Hepatocyte (in vitro differentiated cells): ENCODE data around the gene ALKBH7. TPM values are rescaled to one million over a fixed set of nuclear protein-coding genes. Genes with fewer than 3 reads are reported as not detected.

Experiments used
- DNase-seq: peaks from one replicate; pipeline ENCODE4 v3.0.0-alpha.2; 2016; ENCODE audit warnings: low spot score
- H2AFZ ChIP-seq: fragments of 200-600 bp; sonication (generic); 2 replicates; pipeline ENCODE4 v1.6.0; 2016; ENCODE audit warnings: antibody characterized with exemption, mild to moderate bottlenecking
- H3K27ac ChIP-seq: fragments of 200-600 bp; sonication (generic); 2 replicates; pipeline ENCODE4 v1.5.1; 2016; ENCODE audit warnings: mild to moderate bottlenecking
- H3K27me3 ChIP-seq: fragments of 200-600 bp; sonication (generic); 2 replicates; pipeline ENCODE4 v1.6.1; 2016
- H3K36me3 ChIP-seq: fragments of 200-600 bp; sonication (generic); replicated peaks from 2 replicates; pipeline ENCODE4 v1.5.1; 2016; ENCODE audit warnings: low read depth; ENCODE audit not compliant: insufficient read depth
- H3K4me1 ChIP-seq: fragments of 200-600 bp; sonication (generic); 2 replicates; pipeline ENCODE4 v1.5.1; 2016; ENCODE audit warnings: mild to moderate bottlenecking, moderate library complexity; ENCODE audit not compliant: insufficient read depth
- H3K4me2 ChIP-seq: fragments of 200-600 bp; sonication (generic); 2 replicates; pipeline ENCODE4 v1.6.0; 2016
- H3K4me3 ChIP-seq: fragments of 200-600 bp; sonication (generic); 2 replicates; pipeline ENCODE4 v1.5.1; 2016; ENCODE audit warnings: mild to moderate bottlenecking
- H3K79me2 ChIP-seq: fragments of 200-600 bp; sonication (generic); 2 replicates; pipeline ENCODE4 v1.6.0; 2017; ENCODE audit warnings: mild to moderate bottlenecking
- H3K9me2 ChIP-seq: fragments of 200-600 bp; sonication (generic); replicated peaks from 2 replicates; pipeline ENCODE4 v1.6.0; 2017; ENCODE audit warnings: mild to moderate bottlenecking; ENCODE audit not compliant: insufficient read depth
- H3K9me3 ChIP-seq: fragments of 200-600 bp; sonication (generic); 2 replicates; pipeline ENCODE4 v1.5.1; 2016; ENCODE audit warnings: low read depth, mild to moderate bottlenecking
- H4K20me1 ChIP-seq: fragments of 200-600 bp; sonication (generic); 2 replicates; pipeline ENCODE4 v1.6.0; 2016; ENCODE audit warnings: mild to moderate bottlenecking; ENCODE audit not compliant: insufficient read depth, poor library complexity, severe bottlenecking
- CTCF ChIP-seq: fragments of 200-600 bp; sonication (generic); IDR thresholded peaks from 2 replicates; pipeline ENCODE4 v1.5.1; 2016; ENCODE audit warnings: antibody characterized with exemption, mild to moderate bottlenecking; ENCODE audit not compliant: poor library complexity
- EZH2 ChIP-seq: fragments of 200-600 bp; sonication (generic); IDR thresholded peaks from 2 replicates; pipeline ENCODE4 v1.6.1; 2016; ENCODE audit warnings: antibody characterized with exemption, mild to moderate bottlenecking, borderline replicate concordance
- EZH2phosphoT487 ChIP-seq: fragments of 200-600 bp; sonication (generic); IDR thresholded peaks from one replicate; pipeline ENCODE4 v1.6.1; 2018; ENCODE audit warnings: antibody characterized with exemption, mild to moderate bottlenecking, low read depth, moderate library complexity; ENCODE audit not compliant: unreplicated experiment, severe bottlenecking
- WGBS: methylation state at CpG from one replicate; pipeline ENCODE4 v1.1.6; 2016; ENCODE audit warnings: low lambda C conversion rate; ENCODE audit errors: missing lambda C conversion rate; 5-methylcytosine and 5-hydroxymethylcytosine counted together
- polyA plus RNA-seq: library from polyadenylated mRNA; unstranded; fragments of >200 nt; fragmentation: Nextera tagmentation; extraction: Ambion mirVana; gene quantifications from 2 replicates; pipeline ENCODE4 v1.2.1, GENCODE V29; 2016
- total RNA-seq: library from RNA; depleted of rRNA; stranded (reverse); fragments of >200 nt; gene quantifications from 2 replicates; pipeline ENCODE4 v1.2.3, GENCODE V29; 2014

The ALKBH7 gene
- total and polyA plus RNA-seq, 2 experiments from 2014 or later, result 45.3 to 99.3 TPM

GRCh38 chr19:6379744-6380143 lies 7.2 kb downstream of the ALKBH7 start:
- Histone ChIP-seq H3K27ac (no peak overlapping the region), H3K9me3 (no peaks in the 10 kb centered on the region), H3K4me1 (no peaks in the 10 kb centered on the region), H3K79me2 (no peaks in the 10 kb centered on the region), H3K36me3 (no peaks in the 10 kb centered on the region), H2AFZ (no peak overlapping the region), H4K20me1 (no peaks in the 10 kb centered on the region), H3K4me3 (no peak overlapping the region), H3K4me2 (no peak overlapping the region), H3K9me2 (no peaks in the 10 kb centered on the region), H3K27me3 (no peaks in the 10 kb centered on the region)
- WGBS, result 98% methylated on average over 3 of the region's 3 CpGs
- no peak for DNase-seq
- TF ChIP-seq EZH2, result no peak

GRCh38 chr19:6381030-6381750 lies 8.6 kb downstream of the ALKBH7 start:
- TF ChIP-seq EZH2phosphoT487, result no peak
- no peak for TF ChIP-seq EZH2
- no peak for TF ChIP-seq CTCF
- Histone ChIP-seq H3K9me2 (no peaks in the 10 kb centered on the region), H4K20me1 (no peaks in the 10 kb centered on the region), H3K36me3 (no peaks in the 10 kb centered on the region), H3K79me2 (no peaks in the 10 kb centered on the region), H3K27ac (no peak overlapping the region), H2AFZ (no peak overlapping the region), H3K4me1 (no peaks in the 10 kb centered on the region), H3K27me3 (no peaks in the 10 kb centered on the region), H3K4me2 (no peak overlapping the region), H3K9me3 (no peaks in the 10 kb centered on the region), H3K4me3 (no peak overlapping the region)
- 95% methylated on average over 35 of the region's 40 CpGs for WGBS
- DNase-seq, result no peak

- no peak overlapping the region for H3K4me3 ChIP-seq
- TF ChIP-seq EZH2phosphoT487, result no peak
- no peak for TF ChIP-seq EZH2
- H3K27me3 ChIP-seq, result no peaks in the 10 kb centered on the region
- H3K9me2 ChIP-seq, result no peaks in the 10 kb centered on the region
- no peak overlapping the region for H2AFZ ChIP-seq
- no peak overlapping the region for H3K4me2 ChIP-seq
- no peaks in the 10 kb centered on the region for H3K36me3 ChIP-seq
- no peaks in the 10 kb centered on the region for H3K79me2 ChIP-seq
- H3K27ac ChIP-seq, result no peak overlapping the region
- no peak for DNase-seq
- no peaks in the 10 kb centered on the region for H4K20me1 ChIP-seq
- no peaks in the 10 kb centered on the region for H3K4me1 ChIP-seq
- no peaks in the 10 kb centered on the region for H3K9me3 ChIP-seq
- WGBS, result 98% methylated on average over 18 of the region's 19 CpGs
Measured at GRCh38 chr19:6383188-6383587, 10.6 kb downstream of the ALKBH7 start.

- no peaks in the 10 kb centered on the region for H3K27me3 ChIP-seq
- H3K4me1 ChIP-seq, result no peaks in the 10 kb centered on the region
- no peak overlapping the region for H2AFZ ChIP-seq
- TF ChIP-seq EZH2phosphoT487, result no peak
- no peak for TF ChIP-seq CTCF
- TF ChIP-seq EZH2, result no peak
- 95% methylated on average over 4 of the region's 4 CpGs for WGBS
- H3K4me2 ChIP-seq, result no peak overlapping the region
- H3K27ac ChIP-seq, result no peak overlapping the region
- peaks cover 4% of the 10 kb centered on the region for H3K79me2 ChIP-seq
- H3K36me3 ChIP-seq, result no peaks in the 10 kb centered on the region
- H3K4me3 ChIP-seq, result no peak overlapping the region
- H3K9me3 ChIP-seq, result no peaks in the 10 kb centered on the region
- no peak for DNase-seq
- H3K9me2 ChIP-seq, result no peaks in the 10 kb centered on the region
- no peaks in the 10 kb centered on the region for H4K20me1 ChIP-seq
Measured at GRCh38 chr19:6384381-6384780, 11.8 kb downstream of the ALKBH7 start.
